Measurements from ENCODE around the gene SPIN3. TPM values are rescaled to one million over a fixed set of nuclear protein-coding genes. Genes with fewer than 3 reads are reported as not detected.
"Not testable (repeated sequence)": the region's sequence is repeated elsewhere in the genome, so short reads cannot be mapped to it uniquely, and the experiment has no call there.

SPIN3 gene
- total RNA-seq, 4 donors from 2014 or later: 12.7 to 20.1 (median 16.4) TPM

DNA sequence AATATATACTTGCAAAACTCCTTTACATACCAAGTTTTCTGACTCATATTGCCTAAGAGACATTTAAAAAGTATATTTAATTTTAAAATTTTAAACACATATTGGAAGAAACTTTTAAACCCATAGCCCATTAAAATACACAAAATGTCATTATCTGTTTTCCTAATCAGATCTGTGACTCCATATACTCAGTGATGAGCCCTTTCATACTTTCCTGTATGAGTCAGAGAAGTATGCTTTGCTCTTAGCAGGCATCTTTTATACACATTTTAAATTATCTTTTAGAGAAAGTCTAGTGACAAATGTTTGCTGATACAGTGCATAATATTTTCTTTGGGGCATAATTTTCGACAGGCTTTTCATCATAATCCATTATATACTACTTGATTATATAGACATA lies 26.4 kb downstream of the SPIN3 start:
- no peak overlapping the region for H3K4me3 ChIP-seq
- no peaks in the 10 kb centered on the region for H3K4me1 ChIP-seq
- TF ChIP-seq, protein P1, sequence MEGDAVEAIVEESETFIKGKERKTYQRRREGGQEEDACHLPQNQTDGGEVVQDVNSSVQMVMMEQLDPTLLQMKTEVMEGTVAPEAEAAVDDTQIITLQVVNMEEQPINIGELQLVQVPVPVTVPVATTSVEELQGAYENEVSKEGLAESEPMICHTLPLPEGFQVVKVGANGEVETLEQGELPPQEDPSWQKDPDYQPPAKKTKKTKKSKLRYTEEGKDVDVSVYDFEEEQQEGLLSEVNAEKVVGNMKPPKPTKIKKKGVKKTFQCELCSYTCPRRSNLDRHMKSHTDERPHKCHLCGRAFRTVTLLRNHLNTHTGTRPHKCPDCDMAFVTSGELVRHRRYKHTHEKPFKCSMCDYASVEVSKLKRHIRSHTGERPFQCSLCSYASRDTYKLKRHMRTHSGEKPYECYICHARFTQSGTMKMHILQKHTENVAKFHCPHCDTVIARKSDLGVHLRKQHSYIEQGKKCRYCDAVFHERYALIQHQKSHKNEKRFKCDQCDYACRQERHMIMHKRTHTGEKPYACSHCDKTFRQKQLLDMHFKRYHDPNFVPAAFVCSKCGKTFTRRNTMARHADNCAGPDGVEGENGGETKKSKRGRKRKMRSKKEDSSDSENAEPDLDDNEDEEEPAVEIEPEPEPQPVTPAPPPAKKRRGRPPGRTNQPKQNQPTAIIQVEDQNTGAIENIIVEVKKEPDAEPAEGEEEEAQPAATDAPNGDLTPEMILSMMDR (IDR thresholded peaks at IDR 0.05): no peak
- TF ChIP-seq POLR2A (IDR thresholded peaks at IDR 0.05): no peak
- no peak for TF ChIP-seq EP300 (IDR thresholded peaks at IDR 0.05)
- H3K36me3 ChIP-seq: no peaks in the 10 kb centered on the region
- no peaks in the 10 kb centered on the region for H3K9me3 ChIP-seq
- peaks cover 0 to 3% of the 10 kb centered on the region in 2 donors for H3K27me3 ChIP-seq
- no peak for DNase-seq (ENCODE audit: low spot score in 2 of 2)
- 52 to 73% methylated on average over 1 of the region's 1 CpG for WGBS, 2 donors
- H3K27ac ChIP-seq: no peak overlapping the region

DNA sequence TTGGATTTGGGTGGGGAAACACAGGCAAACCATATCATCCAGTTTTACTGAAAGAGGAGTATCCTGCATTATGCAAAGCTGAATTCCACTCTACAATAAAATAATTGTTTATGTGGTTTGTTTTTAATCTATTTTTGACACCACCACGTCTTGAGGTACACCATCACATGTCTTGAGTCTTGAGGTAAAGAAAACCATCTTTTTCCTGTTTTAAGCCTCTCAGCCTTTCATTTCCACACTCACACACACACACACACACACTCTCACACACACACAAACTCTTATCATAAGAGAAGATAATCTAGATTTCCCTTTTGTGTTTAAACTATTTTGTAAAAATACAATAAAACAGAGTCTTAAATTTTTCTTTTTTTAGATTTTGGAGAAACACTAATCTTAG lies 32.0 kb downstream of the SPIN3 start:
- 36 to 67% methylated on average over 1 of the region's 1 CpG for WGBS, 2 donors
- H3K9me3 ChIP-seq: no peaks in the 10 kb centered on the region
- H3K4me3 ChIP-seq: no peak overlapping the region
- no peak overlapping the region for H3K27ac ChIP-seq
- H3K4me1 ChIP-seq: no peaks in the 10 kb centered on the region
- peaks cover 0 to 3% of the 10 kb centered on the region in 2 donors for H3K27me3 ChIP-seq
- no peak for DNase-seq (ENCODE audit: low spot score in 2 of 2)
- TF ChIP-seq, protein P1 (IDR thresholded peaks at IDR 0.05): no peak
- TF ChIP-seq POLR2A (IDR thresholded peaks at IDR 0.05) (no peak), EP300 (IDR thresholded peaks at IDR 0.05) (no peak)
- H3K36me3 ChIP-seq: no peaks in the 10 kb centered on the region

DNA sequence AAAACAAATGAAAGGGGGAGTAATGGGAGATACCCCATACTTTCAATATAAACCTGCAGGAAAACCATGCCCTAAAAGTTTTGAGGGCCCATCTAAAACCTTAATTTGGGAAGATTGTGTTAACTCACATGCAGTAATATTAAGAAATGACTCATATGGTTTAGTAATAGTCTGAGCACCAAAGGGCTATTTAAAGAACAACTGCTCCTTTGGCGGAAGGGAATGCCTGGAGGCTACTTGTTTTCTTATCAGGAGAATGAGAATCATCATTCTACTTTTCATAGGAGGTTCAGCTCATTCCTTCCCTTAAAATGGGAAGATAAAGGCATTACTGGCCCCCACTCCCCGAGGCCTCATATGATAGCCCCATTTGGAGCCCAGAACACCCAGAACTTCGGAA lies 47.6 kb downstream of the SPIN3 start:
- WGBS, 2 donors: 76 to 96% methylated on average over 3 of the region's 3 CpGs
- H3K9me3 ChIP-seq: peaks cover 0 to 9% (median 0%) of the 10 kb centered on the region in 4 donors
- no peak overlapping the region for H3K27ac ChIP-seq
- H3K4me3 ChIP-seq: no peak overlapping the region
- TF ChIP-seq, protein P1 (IDR thresholded peaks at IDR 0.05): no peak
- TF ChIP-seq EP300 (IDR thresholded peaks at IDR 0.05) (no peak), POLR2A (IDR thresholded peaks at IDR 0.05) (no peak)
- H3K36me3 ChIP-seq: no peaks in the 10 kb centered on the region
- DNase-seq (ENCODE audit: low spot score in 2 of 2): no peak
- H3K27me3 ChIP-seq: no peaks in the 10 kb centered on the region
- H3K4me1 ChIP-seq: no peaks in the 10 kb centered on the region

DNA sequence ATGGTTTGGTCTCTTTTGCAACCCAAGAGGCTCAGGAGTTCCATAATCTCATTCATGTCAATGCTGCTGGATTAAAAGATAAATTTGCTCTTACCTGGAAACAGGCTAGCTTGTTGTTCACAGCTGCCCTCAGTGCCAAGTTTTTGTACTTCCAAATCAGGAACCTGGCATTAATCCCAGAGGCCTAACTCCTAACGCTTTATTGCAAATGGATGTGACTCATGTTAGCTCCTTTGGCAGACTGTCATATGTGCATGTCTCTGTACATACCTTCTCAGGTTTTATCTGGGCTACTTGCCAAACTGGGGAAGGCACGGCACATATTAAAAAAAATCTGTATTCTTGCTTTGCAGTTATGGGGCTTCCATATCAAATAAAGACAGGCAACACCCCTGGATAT lies 49.1 kb downstream of the SPIN3 start:
- H3K27ac ChIP-seq; H3K9me3 ChIP-seq; H3K36me3 ChIP-seq; DNase-seq (ENCODE audit: low spot score in 2 of 2); H3K27me3 ChIP-seq; H3K4me3 ChIP-seq; H3K4me1 ChIP-seq: not testable (repeated sequence)
- 61 to 77% methylated on average over 2 of the region's 2 CpGs for WGBS, 2 donors

DNA sequence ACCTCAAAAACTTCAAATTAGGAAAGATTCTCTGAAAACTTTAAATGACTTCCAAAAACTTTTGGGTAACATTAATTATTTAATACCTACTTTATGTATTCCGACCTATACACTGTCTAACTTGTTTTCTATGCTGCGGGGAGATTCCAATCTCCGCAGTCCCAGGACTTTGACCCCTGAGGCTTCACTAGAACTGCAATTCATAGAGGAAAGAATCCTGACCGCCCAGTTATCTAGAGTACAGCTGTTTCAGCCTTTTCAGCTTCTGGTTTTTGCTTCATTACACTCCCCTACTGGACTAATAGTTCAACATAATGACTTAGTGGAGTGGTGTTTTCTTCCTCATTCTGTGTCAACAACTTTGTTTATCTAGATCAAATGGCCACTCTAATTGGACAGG lies 50.1 kb downstream of the SPIN3 start:
- H3K4me1 ChIP-seq; DNase-seq (ENCODE audit: low spot score in 2 of 2); H3K27me3 ChIP-seq; H3K4me3 ChIP-seq; H3K9me3 ChIP-seq; H3K27ac ChIP-seq; H3K36me3 ChIP-seq: not testable (repeated sequence)
- 77 to 88% methylated on average over 4 of the region's 4 CpGs for WGBS, 2 donors

DNA sequence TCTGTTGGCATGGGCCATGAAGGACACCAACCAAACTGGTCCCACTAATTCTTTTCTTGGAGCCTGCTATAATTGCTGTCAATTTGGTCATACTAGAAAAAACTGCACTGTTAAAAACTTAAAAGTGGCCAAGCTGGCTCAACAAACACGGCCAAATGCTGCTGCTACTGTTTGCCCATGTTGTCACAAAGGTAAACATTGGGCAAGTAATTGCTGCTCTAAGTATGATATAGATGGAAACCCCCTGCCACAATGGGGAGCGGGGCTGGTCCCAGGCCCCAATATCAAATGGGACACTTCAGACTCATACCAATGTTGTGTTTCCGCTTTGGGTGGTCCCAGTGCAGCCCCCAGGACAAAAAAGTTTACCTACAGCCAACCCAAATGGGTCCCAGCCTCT lies 52.1 kb downstream of the SPIN3 start:
- Histone ChIP-seq H3K9me3 (peaks cover 0 to 11% (median 0%) of the 10 kb centered on the region in 4 donors), H3K36me3 (no peaks in the 10 kb centered on the region), H3K27me3 (no peaks in the 10 kb centered on the region), H3K4me3 (no peak overlapping the region), H3K4me1 (no peaks in the 10 kb centered on the region), H3K27ac (no peak overlapping the region)
- no peak for DNase-seq (ENCODE audit: low spot score in 2 of 2)
- WGBS, 2 donors: 71 to 86% methylated on average over 2 to 3 of the region's 3 CpGs
- TF ChIP-seq EP300 (IDR thresholded peaks at IDR 0.05): no peak
- TF ChIP-seq, protein P1 (IDR thresholded peaks at IDR 0.05): no peak
- no peak for TF ChIP-seq POLR2A (IDR thresholded peaks at IDR 0.05)

Other genes starting within 250 kb of the SPIN3 start
- 10 to 100 TPM in 2 of 4 donors, 1 to 10 TPM in 2; 5.5 to 18.1 (median 10.7) TPM for gene SPIN2B, start 126.0 kb upstream of the SPIN3 start, total RNA-seq
- 1 to 10 TPM in 3 of 4 donors, not detected in 1; 1.5 to 2.0 (median 1.7) TPM for gene SPIN2A, start 141.9 kb upstream of the SPIN3 start, total RNA-seq